ENCODE measurements around the gene BSPH1.

The BSPH1 gene

GRCh38 chr19:48023011-48023410 is 31.0 kb upstream of the BSPH1 start:
- H3K4me3 ChIP-seq (ENCODE audit: insufficient read length, low read depth) = no peak overlapping the region
- no peaks in the 10 kb centered on the region for H3K9me3 ChIP-seq (ENCODE audit: insufficient read depth, low read length)
- H3K27me3 ChIP-seq (ENCODE audit: insufficient read depth, insufficient read length) = no peaks in the 10 kb centered on the region
- DNase-seq (ENCODE audit: low read depth, low spot score) = no peak
- no peaks in the 10 kb centered on the region for H3K36me3 ChIP-seq (ENCODE audit: insufficient read depth, insufficient read length, low read length)
- H3K9ac ChIP-seq (ENCODE audit: insufficient read length, low read depth) = no peak overlapping the region
- TF ChIP-seq ZNF274 (IDR thresholded peaks at IDR 0.05; ENCODE audit: low read depth, low read length) (no peak), SUZ12 (IDR thresholded peaks at IDR 0.05; ENCODE audit: extremely low read depth, insufficient read depth, insufficient read length) (no peak), YY1 (IDR thresholded peaks at IDR 0.05; ENCODE audit: insufficient read depth, insufficient read length) (no peak)
- H3K4me1 ChIP-seq (ENCODE audit: insufficient read depth, insufficient read length) = no peaks in the 10 kb centered on the region

GRCh38 chr19:48020686-48021085 is 28.7 kb upstream of the BSPH1 start:
- H3K9ac ChIP-seq (ENCODE audit: insufficient read length, low read depth) = no peak overlapping the region
- 0 out of 2 replicates have a peak, but pooled peaks cover 5% of the 10 kb centered on the region for H3K9me3 ChIP-seq (ENCODE audit: insufficient read depth, low read length)
- TF ChIP-seq YY1 (IDR thresholded peaks at IDR 0.05; ENCODE audit: insufficient read depth, insufficient read length) (no peak), ZNF274 (IDR thresholded peaks at IDR 0.05; ENCODE audit: low read depth, low read length) (no peak), SUZ12 (IDR thresholded peaks at IDR 0.05; ENCODE audit: extremely low read depth, insufficient read depth, insufficient read length) (no peak)
- no peak for DNase-seq (ENCODE audit: low read depth, low spot score)
- H3K27me3 ChIP-seq (ENCODE audit: insufficient read depth, insufficient read length) = no peaks in the 10 kb centered on the region
- no peak overlapping the region for H3K4me3 ChIP-seq (ENCODE audit: insufficient read length, low read depth)
- no peaks in the 10 kb centered on the region for H3K36me3 ChIP-seq (ENCODE audit: insufficient read depth, insufficient read length, low read length)
- H3K4me1 ChIP-seq (ENCODE audit: insufficient read depth, insufficient read length) = no peaks in the 10 kb centered on the region

GRCh38 chr19:48010932-48011758 is 19.2 kb upstream of the BSPH1 start:
- DNase-seq (ENCODE audit: low read depth, low spot score) = no peak
- H3K9me3 ChIP-seq (ENCODE audit: insufficient read depth, low read length) = peaks cover 12% of the 10 kb centered on the region; the same call in 1 of the 2 replicates
- H3K4me3 ChIP-seq (ENCODE audit: insufficient read length, low read depth) = no peak overlapping the region
- H3K4me1 ChIP-seq (ENCODE audit: insufficient read depth, insufficient read length) = no peaks in the 10 kb centered on the region
- TF ChIP-seq YY1 (IDR thresholded peaks at IDR 0.05; ENCODE audit: insufficient read depth, insufficient read length) = no peak
- TF ChIP-seq ZNF274 (IDR thresholded peaks at IDR 0.05; ENCODE audit: low read depth, low read length) = no peak
- no peak for TF ChIP-seq SUZ12 (IDR thresholded peaks at IDR 0.05; ENCODE audit: extremely low read depth, insufficient read depth, insufficient read length)
- no peak overlapping the region for H3K9ac ChIP-seq (ENCODE audit: insufficient read length, low read depth)
- no peaks in the 10 kb centered on the region for H3K36me3 ChIP-seq (ENCODE audit: insufficient read depth, insufficient read length, low read length)
- no peaks in the 10 kb centered on the region for H3K27me3 ChIP-seq (ENCODE audit: insufficient read depth, insufficient read length)

- TF ChIP-seq ZNF274 (IDR thresholded peaks at IDR 0.05; ENCODE audit: low read depth, low read length) = no peak
- no peak for TF ChIP-seq YY1 (IDR thresholded peaks at IDR 0.05; ENCODE audit: insufficient read depth, insufficient read length)
- TF ChIP-seq SUZ12 (IDR thresholded peaks at IDR 0.05; ENCODE audit: extremely low read depth, insufficient read depth, insufficient read length) = no peak
- Histone ChIP-seq H3K36me3 (ENCODE audit: insufficient read depth, insufficient read length, low read length) (no peaks in the 10 kb centered on the region), H3K4me3 (ENCODE audit: insufficient read length, low read depth) (no peak overlapping the region), H3K9me3 (ENCODE audit: insufficient read depth, low read length) (peaks cover 8% of the 10 kb centered on the region; the same call in 1 of the 2 replicates), H3K4me1 (ENCODE audit: insufficient read depth, insufficient read length) (no peaks in the 10 kb centered on the region), H3K9ac (ENCODE audit: insufficient read length, low read depth) (no peak overlapping the region), H3K27me3 (ENCODE audit: insufficient read depth, insufficient read length) (no peaks in the 10 kb centered on the region)
- DNase-seq (ENCODE audit: low read depth, low spot score) = peak; percentile 13
These were observed 14.8 kb upstream of the BSPH1 start for GRCh38 chr19:48006762-48007161.

- H3K27me3 ChIP-seq (ENCODE audit: insufficient read depth, insufficient read length) = no peaks in the 10 kb centered on the region
- no peak for TF ChIP-seq YY1 (IDR thresholded peaks at IDR 0.05; ENCODE audit: insufficient read depth, insufficient read length)
- TF ChIP-seq ZNF274 (IDR thresholded peaks at IDR 0.05; ENCODE audit: low read depth, low read length) = no peak
- TF ChIP-seq SUZ12 (IDR thresholded peaks at IDR 0.05; ENCODE audit: extremely low read depth, insufficient read depth, insufficient read length) = no peak
- H3K4me3 ChIP-seq (ENCODE audit: insufficient read length, low read depth) = no peak overlapping the region
- H3K9ac ChIP-seq (ENCODE audit: insufficient read length, low read depth) = no peak overlapping the region
- H3K4me1 ChIP-seq (ENCODE audit: insufficient read depth, insufficient read length) = no peaks in the 10 kb centered on the region
- H3K9me3 ChIP-seq (ENCODE audit: insufficient read depth, low read length) = peaks cover 12% of the 10 kb centered on the region; the same call in 1 of the 2 replicates
- no peak for DNase-seq (ENCODE audit: low read depth, low spot score)
- H3K36me3 ChIP-seq (ENCODE audit: insufficient read depth, insufficient read length, low read length) = no peaks in the 10 kb centered on the region
These were observed 12.3 kb upstream of the BSPH1 start for GRCh38 chr19:48004236-48004635.

- no peak for DNase-seq (ENCODE audit: low read depth, low spot score)
These were observed 8.9 kb upstream of the BSPH1 start for GRCh38 chr19:48000846-48001245.

GRCh38 chr19:47998800-47999199 is 6.8 kb upstream of the BSPH1 start:
- Histone ChIP-seq H3K9ac (ENCODE audit: insufficient read length, low read depth) (no peak overlapping the region), H3K9me3 (ENCODE audit: insufficient read depth, low read length) (peaks cover 5% of the 10 kb centered on the region; the same call in 1 of the 2 replicates), H3K36me3 (ENCODE audit: insufficient read depth, insufficient read length, low read length) (no peaks in the 10 kb centered on the region), H3K27me3 (ENCODE audit: insufficient read depth, insufficient read length) (no peaks in the 10 kb centered on the region), H3K4me3 (ENCODE audit: insufficient read length, low read depth) (no peak overlapping the region), H3K4me1 (ENCODE audit: insufficient read depth, insufficient read length) (no peaks in the 10 kb centered on the region)
- DNase-seq (ENCODE audit: low read depth, low spot score) = no peak
- TF ChIP-seq ZNF274 (IDR thresholded peaks at IDR 0.05; ENCODE audit: low read depth, low read length) = no peak
- no peak for TF ChIP-seq YY1 (IDR thresholded peaks at IDR 0.05; ENCODE audit: insufficient read depth, insufficient read length)

More at GRCh38 chr19:48000846-48001245, 8.9 kb upstream of the BSPH1 start:
- Histone ChIP-seq H3K9me3 (ENCODE audit: insufficient read depth, low read length) (peaks cover 5% of the 10 kb centered on the region; the same call in 1 of the 2 replicates), H3K4me3 (ENCODE audit: insufficient read length, low read depth) (no peak overlapping the region), H3K36me3 (ENCODE audit: insufficient read depth, insufficient read length, low read length) (no peaks in the 10 kb centered on the region), H3K9ac (ENCODE audit: insufficient read length, low read depth) (no peak overlapping the region), H3K4me1 (ENCODE audit: insufficient read depth, insufficient read length) (no peaks in the 10 kb centered on the region), H3K27me3 (ENCODE audit: insufficient read depth, insufficient read length) (no peaks in the 10 kb centered on the region)
- TF ChIP-seq ZNF274 (IDR thresholded peaks at IDR 0.05; ENCODE audit: low read depth, low read length) (no peak), YY1 (IDR thresholded peaks at IDR 0.05; ENCODE audit: insufficient read depth, insufficient read length) (no peak)
